GM18951 (cell line): ENCODE results near the gene GBX2.

Experiments
- POLR2A ChIP-seq: IDR thresholded peaks from 4 replicates; pipeline ENCODE4 v1.6.1; 2011; ENCODE audit warnings: mild to moderate bottlenecking; ENCODE audit not compliant: insufficient read length, insufficient read depth; ENCODE audit errors: extremely low read depth
- in situ Hi-C: fragments of 300-500 bp; cut with MboI; formaldehyde crosslinking; loops from one replicate; pipeline ENCODE4 v1.12.0; 2022; ENCODE audit warnings: low sequenced_read_pairs, mixed read lengths, inconsistent platforms; ENCODE audit not compliant: unreplicated experiment

Gene GBX2

GRCh38 chr2:236169741-236170589, 1.8 kb upstream of the GBX2 start:
- TF ChIP-seq POLR2A, result no peak
- in situ Hi-C loops, result loop anchor here (5.0 kb wide), 1 partner anchor 393 kb away; no protein-coding TSS in a partner anchor

- in situ Hi-C loops, result no loop called here
- no peak for TF ChIP-seq POLR2A
These were observed 1.1 kb upstream of the GBX2 start for GRCh38 chr2:236169151-236169721.

- in situ Hi-C loops, result no loop called here
These were observed 683 bp downstream of the GBX2 start for GRCh38 chr2:236167297-236168109.

GRCh38 chr2:236166796-236167296, 1.3 kb downstream of the GBX2 start:
- TF ChIP-seq POLR2A, result no peak
- in situ Hi-C loops, result no loop called here

More at GRCh38 chr2:236167297-236168109, 683 bp downstream of the GBX2 start:
- no peak for TF ChIP-seq POLR2A

- in situ Hi-C loops, result no loop called here
- no peak for TF ChIP-seq POLR2A
These were observed 2.1 kb downstream of the GBX2 start for GRCh38 chr2:236165842-236166795.

- no peak for TF ChIP-seq POLR2A
- in situ Hi-C loops, result no loop called here
These were observed 3.0 kb downstream of the GBX2 start for GRCh38 chr2:236164925-236165841.

- no peak for TF ChIP-seq POLR2A
- in situ Hi-C loops, result no loop called here
These were observed 3.8 kb downstream of the GBX2 start for GRCh38 chr2:236164201-236164924.

GRCh38 chr2:236163471-236164200, 4.5 kb downstream of the GBX2 start:
- TF ChIP-seq POLR2A, result no peak
- in situ Hi-C loops, result no loop called here

- TF ChIP-seq POLR2A, result no peak
- in situ Hi-C loops, result no loop called here
These were observed 5.2 kb downstream of the GBX2 start for GRCh38 chr2:236162882-236163470.
